Activated T-cell treated with anti-CD3 and anti-CD28 coated beads for 24 hours (primary cell): ENCODE results near the gene PTPRO.

Source experiments
- DNase-seq: peaks from one replicate; pipeline ENCODE4 v3.0.0-alpha.2; 2020; ENCODE audit warnings: low read depth

Gene PTPRO

GRCh38 chr12:15350643-15351042 lies 28.3 kb downstream of the PTPRO start:
- DNase-seq: no peak

DNA sequence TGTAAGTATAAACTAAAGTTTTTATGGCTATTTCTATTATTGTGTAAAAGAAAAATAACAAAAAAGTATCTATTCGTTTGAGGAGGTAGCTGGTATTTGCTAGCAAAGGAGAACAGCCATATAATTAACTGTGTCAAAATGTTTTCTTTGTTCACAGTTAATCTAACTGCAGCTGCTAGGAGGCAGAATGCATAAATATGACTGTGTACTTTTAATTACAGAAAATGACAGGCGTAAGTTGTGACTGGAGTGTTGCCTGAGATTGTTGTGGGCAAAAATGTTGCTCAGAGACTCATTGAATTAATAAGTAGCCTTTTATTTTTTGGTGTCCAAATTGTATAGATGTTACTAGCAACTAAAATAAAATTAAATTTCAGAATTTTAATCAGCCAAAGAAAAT lies 33.5 kb downstream of the PTPRO start:
- no peak for DNase-seq

DNA sequence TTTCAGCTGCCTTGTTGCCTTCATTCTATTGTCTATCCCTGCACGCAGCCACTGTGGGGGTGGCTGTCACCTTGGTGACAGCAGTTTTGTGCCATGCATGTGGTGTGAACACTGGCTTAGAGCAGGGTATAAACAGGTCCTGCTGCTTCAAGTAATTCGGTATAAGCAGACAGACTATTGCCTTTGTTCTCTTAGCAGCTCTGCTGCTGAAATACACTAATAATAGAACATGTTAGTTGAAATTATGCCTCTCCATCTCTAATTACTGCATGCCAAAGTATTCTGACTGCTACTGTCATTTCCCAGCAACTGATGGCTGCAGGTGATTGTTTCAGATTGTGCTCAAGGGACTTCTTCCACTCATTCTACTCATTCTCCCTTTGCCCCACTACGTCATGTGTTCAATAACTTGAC lies 34.6 kb downstream of the PTPRO start:
- no peak for DNase-seq

GRCh38 chr12:15364221-15365160 lies 42.2 kb downstream of the PTPRO start:
- no peak for DNase-seq

DNA sequence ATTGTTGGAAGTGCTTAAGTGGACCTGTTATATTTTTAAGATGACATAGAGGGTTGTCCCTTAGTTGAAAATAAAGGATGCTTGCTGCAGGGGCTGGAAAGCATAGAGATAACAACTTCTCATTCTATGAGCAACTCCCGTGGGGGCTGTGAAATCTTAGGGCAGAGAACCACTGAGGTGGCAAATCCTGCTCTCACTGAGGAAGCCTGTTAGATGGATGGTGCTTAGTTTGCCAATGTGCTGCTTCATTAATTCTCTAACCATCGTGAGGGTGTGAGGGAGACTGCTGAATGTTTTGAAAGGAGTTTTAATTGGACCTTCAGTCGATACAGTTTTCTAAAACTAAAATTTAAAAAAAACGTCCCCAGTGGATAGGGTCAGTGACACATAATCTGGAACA lies 46.5 kb downstream of the PTPRO start:
- no peak for DNase-seq

DNA sequence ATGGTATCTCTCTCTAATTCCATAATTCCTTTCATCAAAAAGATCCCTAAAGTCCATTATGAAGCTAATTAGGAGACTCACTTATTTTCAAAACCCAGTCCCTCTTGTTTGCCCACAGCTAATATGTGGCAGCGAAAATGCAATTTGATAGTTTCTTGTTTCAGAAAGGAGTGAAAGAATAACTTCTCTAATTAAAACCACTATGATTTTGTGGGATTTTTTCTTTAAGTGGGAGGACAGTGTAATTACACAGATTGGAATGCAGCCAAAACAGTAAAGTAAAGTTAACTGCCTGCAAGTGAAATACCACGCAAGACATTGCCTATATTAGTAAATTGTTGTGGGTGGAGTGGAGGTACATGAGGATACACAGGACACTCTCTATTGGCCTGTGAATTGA lies 50.0 kb downstream of the PTPRO start:
- no peak for DNase-seq

GRCh38 chr12:15387772-15388171 lies 65.5 kb downstream of the PTPRO start:
- DNase-seq: no peak

DNA sequence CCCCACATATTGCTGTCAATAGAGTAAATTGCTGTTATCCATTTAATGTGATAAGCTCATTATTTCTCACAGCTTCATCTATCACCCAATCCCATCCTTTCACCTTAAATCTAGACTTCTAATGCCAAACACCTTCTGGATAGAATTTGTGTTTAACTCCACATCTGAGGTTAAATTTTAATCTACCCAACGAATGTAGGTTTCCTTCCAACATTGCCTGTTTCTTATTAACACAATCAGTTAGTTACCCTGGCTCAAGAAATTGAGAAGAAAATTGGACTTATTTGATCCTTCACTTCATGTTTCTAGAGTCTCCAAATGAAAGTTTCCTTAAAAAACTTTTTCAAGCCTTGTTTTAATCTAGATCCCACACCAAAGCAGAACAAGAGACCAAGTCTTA lies 67.3 kb downstream of the PTPRO start:
- DNase-seq: no peak

DNA sequence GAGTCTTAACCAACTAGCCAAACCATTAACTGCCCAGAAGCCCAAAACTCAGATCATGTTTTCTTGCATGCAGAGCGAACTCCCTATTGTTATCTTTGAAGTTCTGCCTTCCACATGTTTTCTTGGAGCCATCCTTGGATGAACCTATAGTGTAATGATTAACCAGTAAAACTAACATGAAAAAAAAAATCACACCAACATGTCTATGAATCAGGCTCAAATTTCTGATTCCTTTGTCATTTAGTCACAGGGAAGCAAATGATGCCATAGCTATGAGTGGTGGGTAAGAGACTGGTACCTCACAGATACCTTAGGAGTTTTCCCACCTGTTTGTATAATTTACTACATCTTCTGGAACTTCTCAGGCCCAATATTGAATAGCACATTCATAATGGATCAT lies 70.7 kb downstream of the PTPRO start:
- DNase-seq: no peak

DNA sequence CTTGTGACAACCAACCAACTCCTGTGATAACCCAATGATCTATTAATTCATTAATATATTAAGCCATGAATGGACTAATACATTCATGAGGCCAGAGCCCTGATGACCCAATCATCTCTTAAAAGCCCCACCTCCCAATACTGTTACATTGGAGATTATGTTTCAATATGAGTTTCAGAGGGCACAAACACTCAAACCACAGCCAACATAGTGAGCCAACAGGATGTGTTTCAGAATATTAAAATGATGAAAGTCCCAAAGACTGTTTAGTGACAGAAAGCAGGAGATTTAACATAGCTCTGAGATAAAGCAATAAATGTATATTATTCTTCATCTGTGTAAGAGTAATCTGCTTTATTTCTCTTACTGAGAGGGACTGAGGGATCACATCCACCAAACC lies 71.7 kb downstream of the PTPRO start:
- DNase-seq: no peak

DNA sequence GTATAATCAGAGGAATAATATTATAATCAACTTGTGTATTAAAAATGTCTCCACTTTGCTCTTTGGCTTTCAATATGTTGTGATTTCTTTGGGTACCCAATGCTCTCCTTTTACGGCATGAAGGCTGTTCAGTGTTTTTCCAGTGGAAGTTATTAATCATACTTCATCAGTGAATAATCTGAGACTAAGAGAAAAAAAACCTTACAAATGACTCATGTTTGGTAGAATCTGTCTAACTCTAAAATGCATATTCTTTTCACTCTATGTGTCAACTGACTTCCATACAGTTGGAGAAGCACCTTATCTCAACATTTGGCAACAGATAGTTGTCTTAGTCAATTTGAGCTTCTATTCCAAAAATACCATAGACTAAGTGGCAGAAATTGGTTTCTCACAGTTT lies 82.2 kb downstream of the PTPRO start:
- DNase-seq: no peak

GRCh38 chr12:15405606-15406005 lies 83.3 kb downstream of the PTPRO start:
- no peak for DNase-seq

DNA sequence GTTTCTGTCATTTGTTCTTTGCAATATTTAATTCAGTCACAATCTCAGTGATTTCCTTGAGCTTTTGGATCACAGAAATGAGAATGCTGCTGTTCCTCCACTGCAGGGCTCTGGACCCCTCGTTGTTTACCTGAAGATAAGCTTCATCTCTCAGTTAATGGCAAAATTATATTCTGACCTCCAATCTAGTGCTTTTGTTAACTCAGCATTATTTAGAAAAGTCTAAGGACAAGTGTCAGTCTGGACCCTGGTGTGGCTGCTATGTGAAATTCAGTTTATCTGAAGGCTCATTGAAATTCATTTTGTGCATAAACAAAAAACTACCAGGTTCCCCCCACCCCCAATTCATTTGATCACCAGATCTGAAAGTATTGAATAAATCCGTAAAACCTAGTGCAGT lies 84.7 kb downstream of the PTPRO start:
- DNase-seq: no peak

- DNase-seq: no peak
Measured at GRCh38 chr12:15411842-15412241, 89.5 kb downstream of the PTPRO start.

GRCh38 chr12:15417691-15418090 lies 95.4 kb downstream of the PTPRO start:
- DNase-seq: no peak

- DNase-seq: no peak
Measured at GRCh38 chr12:15423629-15424028, 101.3 kb downstream of the PTPRO start.

- DNase-seq: no peak
Measured at GRCh38 chr12:15427913-15428312, 105.6 kb downstream of the PTPRO start.

GRCh38 chr12:15428632-15429031 lies 106.3 kb downstream of the PTPRO start:
- no peak for DNase-seq

DNA sequence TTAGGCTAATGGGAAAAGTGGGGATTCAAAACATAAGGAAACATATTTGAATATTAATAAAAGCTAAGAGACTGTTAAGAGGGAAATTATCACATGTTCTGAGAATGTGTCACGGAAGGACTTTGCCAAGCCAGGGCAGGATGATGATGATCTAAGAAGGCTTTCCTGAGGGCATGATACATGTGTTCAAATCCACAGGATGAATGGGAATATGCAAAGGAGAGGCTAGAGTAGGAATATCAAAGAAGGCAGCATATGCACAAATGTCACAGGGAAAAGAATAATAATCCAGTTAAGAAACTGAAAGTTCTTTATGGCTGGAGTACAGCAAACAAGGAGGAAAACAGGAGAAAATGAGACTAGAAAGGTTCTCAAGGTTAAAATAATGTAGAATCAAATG lies 107.0 kb downstream of the PTPRO start:
- DNase-seq: no peak

- DNase-seq: no peak
Measured at GRCh38 chr12:15435597-15435996, 113.3 kb downstream of the PTPRO start.

- DNase-seq: no peak
Measured at GRCh38 chr12:15439459-15439858, 117.2 kb downstream of the PTPRO start.

DNA sequence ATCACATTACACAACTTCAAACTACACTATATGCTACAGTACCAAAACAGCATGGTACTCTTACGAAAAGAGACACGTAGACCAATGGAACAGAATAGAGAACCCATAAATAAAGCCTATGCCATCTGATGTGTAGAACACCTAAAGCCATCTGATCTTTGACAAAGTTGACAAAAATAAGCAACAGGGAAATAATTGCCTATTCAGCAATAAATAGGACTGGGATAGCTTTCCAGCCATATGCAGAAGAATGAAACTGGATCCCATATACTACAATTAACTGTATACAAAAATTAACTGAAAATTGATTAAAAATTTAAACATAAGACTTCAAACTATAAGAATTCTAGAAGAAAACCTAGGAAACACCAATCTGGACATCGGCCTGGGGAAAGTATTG lies 120.7 kb downstream of the PTPRO start:
- DNase-seq: no peak

DNA sequence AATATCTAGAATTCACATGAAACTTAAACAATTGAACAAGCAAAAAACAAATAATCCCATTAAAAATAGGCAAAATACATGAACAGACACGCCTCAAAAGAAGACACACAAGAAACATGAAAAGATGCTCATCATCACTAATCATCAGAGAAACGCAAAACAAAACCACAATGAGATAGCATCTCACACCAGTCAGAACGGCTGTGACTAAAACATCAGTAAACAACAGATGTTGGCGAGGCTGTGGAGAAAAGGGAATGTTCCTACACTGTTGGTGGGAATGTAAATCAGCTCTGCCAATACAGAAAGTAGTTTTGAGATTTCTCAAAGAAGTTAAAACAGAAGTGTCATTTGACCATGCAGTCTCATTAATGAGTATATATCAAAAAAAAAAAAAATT lies 121.3 kb downstream of the PTPRO start:
- DNase-seq: no peak

DNA sequence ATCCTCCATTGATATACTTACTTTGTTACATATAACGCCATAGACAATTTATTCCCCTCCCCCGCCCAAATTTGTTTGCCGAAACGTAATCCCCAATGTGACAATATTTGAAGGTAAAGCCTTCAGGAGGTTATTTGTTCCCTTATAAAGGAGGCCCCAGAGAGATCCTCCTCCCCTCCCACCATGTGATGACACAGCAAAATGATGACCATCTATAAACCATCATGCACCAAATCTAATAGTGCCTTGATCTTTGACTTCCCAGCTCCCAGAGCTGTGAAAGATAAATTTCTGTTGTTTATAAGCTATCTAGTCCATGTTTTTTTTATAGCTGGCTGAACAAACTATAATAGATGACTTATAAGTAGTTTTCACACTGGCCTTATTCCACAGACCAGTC lies 122.2 kb downstream of the PTPRO start:
- DNase-seq: no peak
